Upper lobe of left lung (tissue), 6 donors: ENCODE results near the gene OSBPL9. TPM values are rescaled to one million over a fixed set of nuclear protein-coding genes. Genes with fewer than 3 reads are reported as not detected.

Experiments used
- ATAC-seq, 2 donors: fragments of 200-7000 bp; cut with Tn5 transposase; one replicate each; pipeline ENCODE4 v1.9.1; 2022; ENCODE audit warnings: mild to moderate bottlenecking in 2 of 2, moderate library complexity in 2 of 2; ENCODE audit not compliant: low FRiP score in 2 of 2
- DNase-seq, 2 donors: peaks; one replicate each; pipeline ENCODE4 v3.0.0-alpha.2; 2019 to 2020
- H3K27ac ChIP-seq, 4 donors: fragments of 200-600 bp; sonication (generic); one replicate each; pipeline ENCODE4 v1.5.1; 2016 to 2019
- H3K27me3 ChIP-seq, 4 donors: fragments of 200-600 bp; sonication (generic); one replicate each; pipeline ENCODE4 v1.5.1; 2017 to 2019
- H3K36me3 ChIP-seq, 4 donors: fragments of 200-600 bp; sonication (generic); one replicate each; pipeline ENCODE4 v1.5.1; 2016 to 2019
- H3K4me1 ChIP-seq, 4 donors: fragments of 200-600 bp; sonication (generic); one replicate each; pipeline ENCODE4 v1.5.1; 2018 to 2019
- H3K4me3 ChIP-seq, 4 donors: fragments of 200-600 bp; sonication (generic); one replicate each; pipeline ENCODE4 v1.5.1; 2017 to 2019; ENCODE audit warnings: mild to moderate bottlenecking in 2 of 4, moderate library complexity in 1 of 4
- H3K9me3 ChIP-seq, 4 donors: fragments of 200-600 bp; sonication (generic); one replicate each; pipeline ENCODE4 v1.5.1; 2018 to 2019
- CTCF ChIP-seq, 6 experiments: fragments of 450-650 bp in 4 of 6; fragments of 200-600 bp in 2 of 6; sonication (generic) in 2 of 6; IDR thresholded peaks; one replicate each; pipeline ENCODE4 v1.5.1; 2016 to 2019; ENCODE audit warnings: antibody characterized with exemption in 6 of 6
- EP300 ChIP-seq, 4 donors: sonication (generic); formaldehyde crosslinking; IDR thresholded peaks; one replicate each; pipeline ENCODE4 v1.5.1; 2017; ENCODE audit warnings: antibody characterized with exemption in 4 of 4, control low read depth in 2 of 4
- POLR2A ChIP-seq, 4 donors: fragments of 450-650 bp; IDR thresholded peaks; one replicate each; pipeline ENCODE4 v1.5.1; 2016 to 2017; ENCODE audit warnings: antibody characterized with exemption in 4 of 4, mild to moderate bottlenecking in 2 of 4
- POLR2AphosphoS5 ChIP-seq, 2 donors: sonication (generic); formaldehyde crosslinking; IDR thresholded peaks; one replicate each; pipeline ENCODE4 v1.5.1; 2017; ENCODE audit warnings: antibody characterized with exemption in 2 of 2
- WGBS, 2 donors: methylation state at CpG; one replicate each; pipeline ENCODE4 v1.1.5; 2017 to 2018; 5-methylcytosine and 5-hydroxymethylcytosine counted together
- small RNA-seq, 4 donors: library from RNA; depleted of rRNA; stranded (forward); fragments of <200 nt; gene quantifications; one replicate each; pipeline ENCODE3, GENCODE V24; 2016
- total RNA-seq, 6 donors: library from RNA; depleted of rRNA in 4 of 6; stranded (reverse); fragments of >200 nt in 4 of 6; gene quantifications; one replicate each; pipeline versions ENCODE4 v1.1.0 to v1.2.1, GENCODE V29; 2016 to 2021
- donor health status: DM: no; HTN: no; CAD: no; lungs with moderate emphysema.
- donor health status: DM: no; HTN: yes; CAD: no; lungs with severe emphysema.

OSBPL9 gene
- total RNA-seq, 6 donors from 2014 or later, result 55.7 to 271 (median 94.9) TPM

- Histone ChIP-seq H3K9me3 (no peaks in the 10 kb centered on the region), H3K27ac (no peak overlapping the region), H3K27me3 (no peaks in the 10 kb centered on the region), H3K36me3 (peaks cover 0 to 99% (median 24%) of the 10 kb centered on the region in 4 donors), H3K4me1 (no peaks in the 10 kb centered on the region), H3K4me3 (no peak overlapping the region)
- 94 to 97% methylated on average over 1 of the region's 1 CpG for WGBS, 2 donors
- ATAC-seq (no peak), DNase-seq (no peak)
- TF ChIP-seq CTCF (IDR thresholded peaks at IDR 0.05) (no peak), POLR2AphosphoS5 (IDR thresholded peaks at IDR 0.05) (no peak), POLR2A (IDR thresholded peaks at IDR 0.05) (no peak), EP300 (IDR thresholded peaks at IDR 0.05) (no peak)
Measured at GRCh38 chr1:51819810-51820209, 202.9 kb downstream of the OSBPL9 start.

DNA sequence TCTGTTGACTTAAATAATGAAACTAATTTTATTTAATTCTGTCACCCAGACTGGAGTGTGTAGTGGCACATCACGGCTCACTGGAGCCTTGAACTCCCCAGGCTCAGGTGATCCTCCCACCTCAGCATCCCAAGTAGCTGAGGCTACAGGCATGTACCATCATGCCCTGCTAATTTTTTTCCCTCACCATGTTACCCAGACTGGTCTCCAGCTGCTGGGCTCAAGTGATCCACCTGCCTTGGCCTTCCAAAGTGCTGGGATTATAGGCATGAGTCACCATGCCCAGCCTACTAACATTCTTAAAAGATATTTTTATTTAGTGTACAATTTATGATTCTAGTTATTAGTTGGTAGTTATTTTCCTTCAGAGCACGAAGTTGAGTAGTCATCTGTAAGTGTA, 212.2 kb downstream of the OSBPL9 start:
- H3K27me3 ChIP-seq, result no peaks in the 10 kb centered on the region
- H3K36me3 ChIP-seq, result peaks cover 0 to 89% (median 11%) of the 10 kb centered on the region in 4 donors
- TF ChIP-seq CTCF (IDR thresholded peaks at IDR 0.05), result no peak
- TF ChIP-seq EP300 (IDR thresholded peaks at IDR 0.05), result no peak
- no peak for TF ChIP-seq POLR2A (IDR thresholded peaks at IDR 0.05)
- TF ChIP-seq POLR2AphosphoS5 (IDR thresholded peaks at IDR 0.05), result no peak
- no peaks in the 10 kb centered on the region for H3K4me1 ChIP-seq
- no peak overlapping the region for H3K4me3 ChIP-seq
- ATAC-seq (no peak), DNase-seq (no peak)
- no peak overlapping the region for H3K27ac ChIP-seq
- H3K9me3 ChIP-seq, result no peaks in the 10 kb centered on the region
- WGBS, 2 donors, result 95 to 98% methylated on average over 2 of the region's 2 CpGs

DNA sequence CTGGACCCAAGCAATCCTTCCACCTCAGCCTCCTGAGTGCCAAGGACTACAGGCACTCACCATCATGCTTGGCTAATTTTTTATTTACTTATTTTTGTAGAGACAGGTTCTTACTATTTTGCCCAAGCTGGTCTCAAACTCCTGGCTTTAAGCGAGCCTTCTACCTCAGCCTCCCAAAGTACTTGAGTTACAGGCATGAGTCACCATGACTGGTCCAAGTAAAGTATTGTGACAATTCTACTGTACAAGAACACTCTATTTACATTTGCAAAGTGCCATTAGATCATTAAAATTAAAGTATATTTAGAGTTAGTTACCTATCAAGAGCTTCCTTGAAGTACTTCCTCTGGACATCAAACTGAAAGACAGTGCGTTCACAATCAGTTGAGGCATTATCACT, 216.8 kb downstream of the OSBPL9 start:
- WGBS, 2 donors, result 95 to 100% methylated on average over 2 of the region's 2 CpGs
- H3K4me1 ChIP-seq, result no peaks in the 10 kb centered on the region
- DNase-seq (no peak), ATAC-seq (no peak)
- no peak overlapping the region for H3K4me3 ChIP-seq
- peaks cover 0 to 83% (median 16%) of the 10 kb centered on the region in 4 donors for H3K36me3 ChIP-seq
- TF ChIP-seq POLR2AphosphoS5 (IDR thresholded peaks at IDR 0.05) (no peak), POLR2A (IDR thresholded peaks at IDR 0.05) (no peak), CTCF (IDR thresholded peaks at IDR 0.05) (no peak), EP300 (IDR thresholded peaks at IDR 0.05) (no peak)
- no peaks in the 10 kb centered on the region for H3K9me3 ChIP-seq
- no peak overlapping the region for H3K27ac ChIP-seq
- H3K27me3 ChIP-seq, result no peaks in the 10 kb centered on the region

DNA sequence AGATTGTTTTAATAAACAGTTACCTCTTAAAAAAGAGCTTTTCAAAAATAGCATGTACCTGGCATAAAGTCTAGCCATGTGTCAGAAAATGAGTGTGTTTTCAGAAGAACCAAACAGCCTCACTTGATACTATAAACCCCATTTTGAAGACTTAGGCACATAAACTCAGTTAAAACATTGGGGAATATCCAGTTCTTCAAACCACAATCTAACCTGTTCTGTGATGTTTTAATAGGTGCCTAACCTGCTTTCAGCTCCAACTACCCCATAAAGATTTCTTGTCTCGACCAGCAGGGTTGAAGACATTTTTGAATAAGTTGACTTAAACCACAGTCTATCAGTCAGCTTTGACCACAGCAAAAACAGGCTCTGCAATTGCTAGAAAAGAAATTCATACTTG, 220.4 kb downstream of the OSBPL9 start:
- H3K9me3 ChIP-seq, result no peaks in the 10 kb centered on the region
- no peak for ATAC-seq
- H3K4me3 ChIP-seq, result no peak overlapping the region
- no peaks in the 10 kb centered on the region for H3K27me3 ChIP-seq
- no peaks in the 10 kb centered on the region for H3K4me1 ChIP-seq
- peaks cover 0 to 63% (median 15%) of the 10 kb centered on the region in 4 donors for H3K36me3 ChIP-seq
- no peak for DNase-seq
- 89 to 91% methylated on average over 1 of the region's 1 CpG for WGBS, 2 donors
- H3K27ac ChIP-seq, result no peak overlapping the region
- TF ChIP-seq EP300 (IDR thresholded peaks at IDR 0.05), result no peak
- no peak for TF ChIP-seq CTCF (IDR thresholded peaks at IDR 0.05)
- TF ChIP-seq POLR2AphosphoS5 (IDR thresholded peaks at IDR 0.05), result no peak

Small RNA genes lying within 50 kb of the gene (small RNA-seq; reads per million reads assigned to genes)
- gene AL050343.2, result 0 reads per million in 4 donors
- gene RF00568, result 0 reads per million in 4 donors

Other genes starting within 250 kb of the OSBPL9 start
- gene EPS15, start 97.8 kb upstream of the OSBPL9 start, total RNA-seq, result 100 to 1,000 TPM in 1 of 6 donors, 10 to 100 TPM in 5; 50.4 to 181 (median 73.3) TPM